Tongue (tissue), 2 donors: Measurements from ENCODE around the gene ZP1. TPM values are rescaled to one million over a fixed set of nuclear protein-coding genes. Genes with fewer than 3 reads are reported as not detected.

ENCODE experiments used
- DNase-seq: peaks from one replicate; pipeline ENCODE4 v3.0.0-alpha.2; 2015
- total RNA-seq: library from RNA; depleted of rRNA; stranded (reverse); fragments of >200 nt; gene quantifications from one replicate; pipeline ENCODE4 v1.2.3, GENCODE V29; 2014

The ZP1 gene
- total RNA-seq, 1 donor from 2014 or later: not detected

- no peak for DNase-seq
These were observed 23.1 kb upstream of the ZP1 start for GRCh38 chr11:60844045-60844869.

GRCh38 chr11:60844870-60845221 lies 22.5 kb upstream of the ZP1 start:
- no peak for DNase-seq

GRCh38 chr11:60845338-60845737 lies 22.0 kb upstream of the ZP1 start:
- DNase-seq: no peak

GRCh38 chr11:60847281-60847680 lies 20.1 kb upstream of the ZP1 start:
- no peak for DNase-seq

- DNase-seq: no peak
These were observed 19.4 kb upstream of the ZP1 start for GRCh38 chr11:60847896-60848295.

GRCh38 chr11:60848714-60849151 lies 18.6 kb upstream of the ZP1 start:
- no peak for DNase-seq

- no peak for DNase-seq
These were observed 17.5 kb upstream of the ZP1 start for GRCh38 chr11:60849641-60850520.

GRCh38 chr11:60851327-60852104 lies 15.8 kb upstream of the ZP1 start:
- no peak for DNase-seq

- DNase-seq: peak; percentile 28
These were observed 15.0 kb upstream of the ZP1 start for GRCh38 chr11:60852117-60852981.

GRCh38 chr11:60852982-60853950 lies 14.1 kb upstream of the ZP1 start:
- no peak for DNase-seq

GRCh38 chr11:60854140-60854846 lies 13.0 kb upstream of the ZP1 start:
- DNase-seq: no peak

- DNase-seq: no peak
These were observed 12.3 kb upstream of the ZP1 start for GRCh38 chr11:60854847-60855725.

GRCh38 chr11:60855726-60856633 lies 11.4 kb upstream of the ZP1 start, which contains the start of gene PTGDR2:
PTGDR2 (minus strand) TSS chr11:60855950; CDS start chr11:60853722, 2,228 bp downstream.
- DNase-seq: no peak

GRCh38 chr11:60857378-60858232 lies 9.7 kb upstream of the ZP1 start:
- DNase-seq: no peak

- DNase-seq: no peak
These were observed 9.1 kb upstream of the ZP1 start for GRCh38 chr11:60858236-60858635.

GRCh38 chr11:60858731-60859464 lies 8.4 kb upstream of the ZP1 start:
- no peak for DNase-seq
